ENCODE measurements around the gene BTNL2.

Gene BTNL2

GRCh38 chr6:32432050-32432450 is 25.1 kb upstream of the BTNL2 start:
- no peak for TF ChIP-seq CTCF (conservative IDR thresholded peaks at IDR 0.05; ENCODE audit: low read depth)
- CTCF ChIA-PET = interaction anchor here (1.0 to 1.1 kb wide), 2 partner anchors 354 to 436 kb away, joined by 3 to 4 read pairs; no protein-coding TSS in a partner anchor

DNA sequence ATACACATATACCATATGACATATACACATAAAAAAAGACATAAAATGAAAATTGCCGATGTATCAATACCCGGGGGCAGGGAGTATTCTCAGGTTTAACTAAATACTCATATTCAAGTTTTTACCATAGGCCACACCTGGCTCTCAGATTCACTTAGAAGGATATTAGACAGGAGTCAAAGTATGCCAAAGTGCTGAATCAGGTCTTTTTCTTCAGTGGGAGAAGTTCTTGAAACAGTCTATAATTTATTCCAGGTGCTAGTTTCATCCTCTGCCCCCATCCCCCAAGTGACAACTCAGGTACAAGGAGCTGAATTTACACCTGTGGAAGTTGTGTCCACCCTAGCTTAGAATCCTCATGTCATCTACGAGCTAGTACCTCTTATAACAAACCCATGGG is 24.2 kb upstream of the BTNL2 start:
- POLR2A ChIA-PET (ENCODE audit: low non-redundant PET) = no interaction called here
- no peak for TF ChIP-seq CTCF (conservative IDR thresholded peaks at IDR 0.05; ENCODE audit: low read depth)
- DNase-seq (ENCODE audit: low spot score) = no peak
- H3K27ac ChIP-seq = no peak overlapping the region
- CTCF ChIA-PET = interaction anchor here (0.5 to 1.1 kb wide), 4 partner anchors 235 to 437 kb away, joined by 3 to 4 read pairs (median 3); partner anchors contain the start of gene HLA-DQB1

More at GRCh38 chr6:32432050-32432450, 25.1 kb upstream of the BTNL2 start:
- POLR2A ChIA-PET (ENCODE audit: low non-redundant PET) = interaction anchor here (0.6 kb wide), 1 partner anchor 31 kb away, joined by 6 read pairs; no protein-coding TSS in a partner anchor
- peak; percentile 30 for DNase-seq (ENCODE audit: low spot score)
- no peak overlapping the region for H3K27ac ChIP-seq

GRCh38 chr6:32430179-32430578 is 23.2 kb upstream of the BTNL2 start:
- no peak for TF ChIP-seq CTCF (conservative IDR thresholded peaks at IDR 0.05; ENCODE audit: low read depth)
- no peak for DNase-seq (ENCODE audit: low spot score)
- no peak overlapping the region for H3K27ac ChIP-seq
- POLR2A ChIA-PET (ENCODE audit: low non-redundant PET) = no interaction called here
- CTCF ChIA-PET = no interaction called here

DNA sequence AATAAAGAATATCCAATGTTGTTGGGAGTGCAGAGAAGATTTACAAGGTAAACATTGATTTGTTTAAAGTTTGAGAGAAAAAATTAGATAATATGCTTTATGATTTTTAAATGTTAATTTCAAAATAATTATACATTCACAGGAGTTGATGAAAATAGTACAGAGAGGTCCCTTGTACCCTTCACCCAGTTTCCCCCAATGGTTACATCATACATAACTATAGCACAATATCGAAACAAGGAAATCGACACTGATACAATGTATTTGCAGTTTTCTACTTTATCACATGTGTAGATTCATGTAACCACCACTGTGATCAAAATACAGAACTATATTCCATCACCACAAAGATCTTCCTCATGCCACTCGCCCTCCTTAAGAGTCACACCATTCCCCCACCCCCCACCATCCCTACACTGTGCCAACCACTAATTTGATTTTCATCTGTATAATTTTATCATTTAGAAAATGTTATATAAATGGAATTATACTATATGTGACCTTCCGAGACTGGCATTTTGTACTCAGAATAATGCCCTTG is 21.0 kb upstream of the BTNL2 start:
- CTCF ChIA-PET = no interaction called here
- POLR2A ChIA-PET (ENCODE audit: low non-redundant PET) = no interaction called here
- no peak for DNase-seq (ENCODE audit: low spot score)
- TF ChIP-seq CTCF (conservative IDR thresholded peaks at IDR 0.05; ENCODE audit: low read depth) = no peak
- no peak overlapping the region for H3K27ac ChIP-seq

DNA sequence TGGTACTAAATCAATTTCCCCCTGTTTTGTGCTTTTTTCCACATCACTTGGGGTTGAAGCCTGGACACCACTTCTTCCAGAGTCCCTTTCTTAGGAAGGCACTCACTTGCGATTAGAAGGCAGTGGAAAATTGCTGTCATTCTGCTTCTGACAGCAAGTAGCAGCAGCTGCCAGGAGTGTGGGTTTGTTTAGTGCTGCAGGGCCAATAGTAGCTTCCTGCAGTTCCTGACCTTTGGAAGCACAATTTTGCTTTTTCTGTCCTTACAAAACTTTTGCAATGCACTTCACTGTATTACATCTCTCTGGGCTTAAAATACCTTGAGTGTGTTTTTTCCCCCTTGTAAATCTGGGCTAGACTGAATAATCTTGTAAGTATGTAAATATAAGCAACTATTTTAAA is 20.2 kb upstream of the BTNL2 start:
- POLR2A ChIA-PET (ENCODE audit: low non-redundant PET) = no interaction called here
- DNase-seq (ENCODE audit: low spot score) = no peak
- no peak overlapping the region for H3K27ac ChIP-seq
- no peak for TF ChIP-seq CTCF (conservative IDR thresholded peaks at IDR 0.05; ENCODE audit: low read depth)
- CTCF ChIA-PET = interaction anchor here (0.6 kb wide), 1 partner anchor 417 kb away, joined by 3 read pairs; the partner anchor contains the start of gene PSMB8

GRCh38 chr6:32426338-32426737 is 19.4 kb upstream of the BTNL2 start:
- ChIA-PET CTCF (interaction anchor here (0.6 to 0.8 kb wide), 2 partner anchors 10 to 418 kb away, joined by 3 read pairs; partner anchors contain the start of gene PSMB8), POLR2A (ENCODE audit: low non-redundant PET) (no interaction called here)
- no peak for TF ChIP-seq CTCF (conservative IDR thresholded peaks at IDR 0.05; ENCODE audit: low read depth)
- H3K27ac ChIP-seq = no peak overlapping the region
- no peak for DNase-seq (ENCODE audit: low spot score)
